H7 (cell line): ENCODE results near the gene HOXD8. TPM values are rescaled to one million over a fixed set of nuclear protein-coding genes. Genes with fewer than 3 reads are reported as not detected.

ENCODE experiments used
- DNase-seq: peaks from one replicate; pipeline ENCODE4 v3.0.0; 2012
- H3K27me3 ChIP-seq: 2 replicates; pipeline ENCODE4 v1.6.0; 2011; ENCODE audit warnings: mild to moderate bottlenecking, low read length; ENCODE audit not compliant: control insufficient read depth, insufficient read depth
- H3K36me3 ChIP-seq: replicated peaks from 2 replicates; pipeline ENCODE4 v1.5.1; 2011; ENCODE audit warnings: low read length; ENCODE audit not compliant: control insufficient read depth, insufficient read depth
- H3K4me3 ChIP-seq: 2 replicates; pipeline ENCODE4 v1.5.1; 2011; ENCODE audit warnings: low read depth, mild to moderate bottlenecking, control low read depth, low read length, moderate library complexity; ENCODE audit not compliant: insufficient read depth
- total RNA-seq: library from RNA; depleted of rRNA; stranded (reverse); fragments of >200 nt; shearing (Covaris generic); gene quantifications from 2 replicates; pipeline ENCODE4 v1.2.3, GENCODE V29; 2014

Gene HOXD8
- total RNA-seq, 1 experiment from 2014 or later = not detected

GRCh38 chr2:176087330-176088047 lies 42.0 kb upstream of the HOXD8 start:
- no peak for DNase-seq
- peaks cover 98% of the 10 kb centered on the region for H3K27me3 ChIP-seq
- H3K4me3 ChIP-seq = peak overlapping the region; percentile 36
- no peaks in the 10 kb centered on the region for H3K36me3 ChIP-seq

GRCh38 chr2:176088048-176088936 lies 41.2 kb upstream of the HOXD8 start:
- DNase-seq = peak; percentile 87
- H3K4me3 ChIP-seq = peak overlapping the region; percentile 36
- H3K27me3 ChIP-seq = peaks cover 95% of the 10 kb centered on the region
- no peaks in the 10 kb centered on the region for H3K36me3 ChIP-seq

- H3K4me3 ChIP-seq = no peak overlapping the region
- H3K36me3 ChIP-seq = no peaks in the 10 kb centered on the region
- no peak for DNase-seq
- H3K27me3 ChIP-seq = peaks cover 95% of the 10 kb centered on the region
Observed at GRCh38 chr2:176088937-176089842, 40.3 kb upstream of the HOXD8 start.

- DNase-seq = no peak
- Histone ChIP-seq H3K27me3 (peaks cover 95% of the 10 kb centered on the region), H3K4me3 (no peak overlapping the region), H3K36me3 (no peaks in the 10 kb centered on the region)
Observed at GRCh38 chr2:176089843-176090395, 39.6 kb upstream of the HOXD8 start.

- no peak overlapping the region for H3K4me3 ChIP-seq
- H3K36me3 ChIP-seq = no peaks in the 10 kb centered on the region
- DNase-seq = no peak
- H3K27me3 ChIP-seq = peaks cover 95% of the 10 kb centered on the region
Observed at GRCh38 chr2:176090862-176091261, 38.6 kb upstream of the HOXD8 start.

GRCh38 chr2:176091329-176092258 lies 37.9 kb upstream of the HOXD8 start:
- H3K36me3 ChIP-seq = no peaks in the 10 kb centered on the region
- peak; percentile 54 for DNase-seq
- peaks cover 95% of the 10 kb centered on the region for H3K27me3 ChIP-seq
- no peak overlapping the region for H3K4me3 ChIP-seq

- H3K27me3 ChIP-seq = peaks cover 93% of the 10 kb centered on the region
- no peaks in the 10 kb centered on the region for H3K36me3 ChIP-seq
- DNase-seq = peak; percentile 92
- H3K4me3 ChIP-seq = peak within 1 kb of the TSS; percentile 14
Observed at GRCh38 chr2:176092270-176093144, 37.0 kb upstream of the HOXD8 start, which contains the start of gene HOXD13. HOXD13 (plus strand) TSS chr2:176092721; CDS start chr2:176092891, 170 bp downstream.

GRCh38 chr2:176093145-176093897 lies 36.2 kb upstream of the HOXD8 start:
- Histone ChIP-seq H3K4me3 (peak overlapping the region; percentile 14; the same call in 1 of the 2 replicates), H3K27me3 (peaks cover 92% of the 10 kb centered on the region), H3K36me3 (no peaks in the 10 kb centered on the region)
- DNase-seq = peak; percentile 81

GRCh38 chr2:176093898-176094249 lies 35.6 kb upstream of the HOXD8 start:
- Histone ChIP-seq H3K36me3 (no peaks in the 10 kb centered on the region), H3K27me3 (peaks cover 92% of the 10 kb centered on the region), H3K4me3 (no peak overlapping the region)
- DNase-seq = no peak

- no peaks in the 10 kb centered on the region for H3K36me3 ChIP-seq
- DNase-seq = no peak
- no peak overlapping the region for H3K4me3 ChIP-seq
- H3K27me3 ChIP-seq = peaks cover 92% of the 10 kb centered on the region
Observed at GRCh38 chr2:176094349-176094748, 35.2 kb upstream of the HOXD8 start.

GRCh38 chr2:176095421-176095820 lies 34.1 kb upstream of the HOXD8 start:
- Histone ChIP-seq H3K27me3 (peaks cover 92% of the 10 kb centered on the region), H3K36me3 (no peaks in the 10 kb centered on the region), H3K4me3 (no peak overlapping the region)
- no peak for DNase-seq
